ENCODE results near the gene RBMY1J.
"Not testable (repeated sequence)": the region's sequence is repeated elsewhere in the genome, so short reads cannot be mapped to it uniquely, and the experiment has no call there.

RBMY1J gene

GRCh38 chrY:22403110-22403509, at the start of gene RBMY1J:
RBMY1J (plus strand) TSS chrY:22403410; CDS start chrY:22405448, 2,038 bp downstream.
- DNase-seq = not testable (repeated sequence)

GRCh38 chrY:22367416-22367815, 35.8 kb upstream of the RBMY1J start:
- DNase-seq = no peak

GRCh38 chrY:22370623-22371022, 32.6 kb upstream of the RBMY1J start:
- no peak for DNase-seq

GRCh38 chrY:22373494-22373893, 29.7 kb upstream of the RBMY1J start:
- no peak for DNase-seq

GRCh38 chrY:22444718-22445396, 41.6 kb downstream of the RBMY1J start:
- DNase-seq = not testable (repeated sequence)

GRCh38 chrY:22455522-22455921, 52.3 kb downstream of the RBMY1J start:
- not testable (repeated sequence) for DNase-seq

- not testable (repeated sequence) for DNase-seq
These were observed 58.8 kb downstream of the RBMY1J start for GRCh38 chrY:22461962-22462361.
